Glomerular visceral epithelial cell (primary cell): ENCODE measurements around the gene PLEKHG3.
"Not testable (repeated sequence)": the region's sequence is repeated elsewhere in the genome, so short reads cannot be mapped to it uniquely, and the experiment has no call there.

Experiments
- DNase-seq: peaks from one replicate; pipeline ENCODE4 v3.0.0-alpha.2; 2016; ENCODE audit errors: extremely low spot score

The PLEKHG3 gene

DNA sequence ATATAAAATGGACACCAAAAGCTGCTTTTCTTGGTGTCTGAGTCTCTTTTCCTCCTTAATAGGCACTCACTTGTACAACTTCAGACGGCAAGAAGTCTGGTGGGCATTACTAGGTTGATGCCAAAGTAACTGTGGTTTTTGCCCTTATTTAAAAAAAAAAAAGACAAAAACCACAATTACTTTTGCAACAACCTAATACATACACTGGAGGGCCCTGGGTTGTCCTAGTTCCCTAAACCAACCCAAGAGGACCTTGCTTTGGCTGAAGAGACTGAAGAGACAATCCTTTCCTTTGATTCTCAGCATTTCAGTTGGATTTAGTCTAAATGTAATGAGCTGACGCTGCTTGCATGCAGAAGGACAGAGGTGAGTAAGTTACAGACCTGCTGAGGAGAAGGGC is 16.2 kb upstream of the PLEKHG3 start:
- DNase-seq: no peak

DNA sequence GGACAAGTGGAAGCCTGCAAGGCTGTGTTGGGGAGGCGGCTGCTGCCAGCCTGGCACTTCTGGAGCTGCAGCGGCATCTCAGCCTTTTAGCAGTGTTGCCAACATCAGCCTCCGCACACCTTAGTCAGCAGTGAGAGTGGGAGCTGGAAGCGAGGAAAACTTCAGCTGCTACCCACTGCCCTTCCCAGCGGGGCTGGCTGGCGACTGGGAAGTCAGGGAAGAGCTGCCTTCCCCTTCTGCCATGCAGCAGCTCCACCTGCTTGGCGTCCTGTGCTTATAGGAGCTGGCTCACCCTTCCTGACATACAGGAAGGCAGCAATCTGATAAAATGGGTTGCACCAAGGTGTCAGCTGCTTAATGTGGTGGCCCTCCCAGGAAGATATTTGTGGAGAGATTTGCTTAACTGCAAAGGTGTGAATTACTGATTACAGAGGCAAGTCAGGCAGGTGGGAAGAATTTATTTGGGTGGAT is 15.4 kb upstream of the PLEKHG3 start:
- DNase-seq: no peak

- DNase-seq: no peak
Observed at GRCh38 chr14:64689289-64689688, 14.9 kb upstream of the PLEKHG3 start.

DNA sequence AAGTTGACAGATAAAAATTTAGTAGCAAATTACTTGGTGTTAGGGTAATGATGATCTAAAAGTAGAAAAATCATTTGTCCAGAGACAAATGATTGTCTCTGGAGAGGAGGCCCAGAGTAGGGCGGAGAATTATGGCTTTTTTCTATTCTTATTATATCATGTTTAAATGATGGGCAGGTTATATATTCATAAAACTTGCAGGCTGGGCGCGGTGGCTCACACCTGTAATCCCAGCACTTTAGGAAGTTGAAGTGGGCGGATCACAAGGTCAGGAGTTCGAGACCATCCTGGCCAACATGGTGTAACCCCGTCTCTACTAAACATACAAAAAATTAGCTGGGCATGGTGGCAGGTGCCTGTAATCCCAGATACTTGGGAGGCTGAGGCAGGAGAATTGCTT is 13.6 kb upstream of the PLEKHG3 start:
- DNase-seq: not testable (repeated sequence)

- DNase-seq: no peak
Observed at GRCh38 chr14:64691376-64691775, 12.8 kb upstream of the PLEKHG3 start.

DNA sequence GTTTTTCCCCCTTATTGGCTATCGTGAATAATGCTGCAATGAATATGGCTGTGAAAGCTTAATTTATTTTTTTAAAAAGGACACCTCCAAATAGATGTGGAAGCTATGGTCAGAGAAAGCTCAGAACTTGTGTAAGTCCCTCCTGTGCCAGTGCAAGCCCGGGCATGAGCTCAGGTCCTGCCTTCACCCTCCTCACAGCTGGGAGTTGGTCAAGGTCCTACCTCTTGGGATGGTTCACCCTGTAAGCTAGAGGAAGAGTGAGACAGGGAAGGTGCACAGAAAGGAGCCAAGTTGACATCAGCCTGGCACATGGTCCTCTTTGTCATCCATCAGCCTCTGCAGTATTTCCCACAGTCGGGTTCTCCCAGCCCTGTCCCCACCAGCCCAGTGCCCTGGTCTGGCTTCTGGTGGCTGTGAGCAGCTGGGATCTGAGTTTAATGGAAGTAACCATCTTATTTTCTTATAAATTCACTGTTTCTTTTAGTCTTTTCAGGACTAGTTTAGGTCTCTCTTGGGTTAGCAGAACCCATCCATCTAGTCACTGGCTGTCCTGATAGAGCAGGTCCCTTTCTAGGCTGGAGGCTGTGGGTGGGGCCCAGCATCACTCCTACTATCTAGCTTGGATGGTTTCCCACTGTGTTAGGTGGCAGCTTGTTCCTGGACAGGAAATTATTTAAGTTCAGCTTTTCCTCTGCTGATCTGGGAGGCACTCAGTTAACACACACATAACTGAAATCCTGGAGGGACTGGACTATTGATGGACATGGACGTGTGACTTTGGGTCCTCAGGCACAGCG is 11.8 kb upstream of the PLEKHG3 start:
- no peak for DNase-seq

GRCh38 chr14:64692986-64693809 is 11.0 kb upstream of the PLEKHG3 start:
- no peak for DNase-seq

DNA sequence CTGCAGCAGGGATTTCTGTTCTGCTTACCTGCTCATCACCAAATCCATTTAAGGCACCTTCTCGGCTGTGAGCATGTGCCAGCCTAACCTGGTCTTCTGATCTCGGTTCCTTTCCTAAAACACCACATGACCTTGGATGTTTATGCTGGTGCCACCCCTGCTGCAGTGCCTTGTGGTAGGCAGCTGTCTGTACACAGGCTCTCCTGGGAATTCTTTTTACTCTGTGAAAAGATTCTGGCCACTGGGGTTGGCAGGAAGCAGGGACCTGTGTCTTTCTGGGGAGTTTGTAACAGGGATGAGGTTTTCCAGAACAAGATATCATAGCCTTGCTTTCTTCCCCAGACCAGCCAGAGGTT is 10.4 kb upstream of the PLEKHG3 start:
- DNase-seq: no peak

GRCh38 chr14:64695071-64695470 is 9.2 kb upstream of the PLEKHG3 start:
- no peak for DNase-seq

DNA sequence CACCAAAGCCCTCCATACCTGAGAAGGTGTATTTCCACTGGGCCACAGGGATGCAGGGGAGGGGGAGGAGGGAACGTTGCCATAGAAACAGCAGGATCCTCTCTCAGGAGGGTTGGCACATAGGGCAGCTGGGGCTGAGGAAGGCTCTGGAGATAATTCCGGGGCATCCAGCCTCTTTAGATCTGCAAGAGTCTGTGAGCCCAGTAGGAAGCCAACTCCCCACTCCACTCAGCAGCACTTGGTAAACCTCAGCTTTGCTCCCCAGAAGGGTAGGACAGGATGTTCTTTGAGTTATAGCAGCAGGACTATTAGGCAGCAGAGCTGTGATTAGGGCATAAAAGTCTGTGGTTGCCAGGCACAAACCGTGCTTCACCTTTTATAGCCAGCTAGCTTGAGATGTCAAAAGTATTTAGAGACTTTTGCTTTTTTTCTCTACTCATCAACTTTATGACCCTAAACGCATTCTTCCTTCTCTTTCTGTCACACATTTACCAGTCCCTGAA is 7.8 kb upstream of the PLEKHG3 start:
- DNase-seq: no peak

- no peak for DNase-seq
Observed at GRCh38 chr14:64698903-64699302, 5.3 kb upstream of the PLEKHG3 start.

DNA sequence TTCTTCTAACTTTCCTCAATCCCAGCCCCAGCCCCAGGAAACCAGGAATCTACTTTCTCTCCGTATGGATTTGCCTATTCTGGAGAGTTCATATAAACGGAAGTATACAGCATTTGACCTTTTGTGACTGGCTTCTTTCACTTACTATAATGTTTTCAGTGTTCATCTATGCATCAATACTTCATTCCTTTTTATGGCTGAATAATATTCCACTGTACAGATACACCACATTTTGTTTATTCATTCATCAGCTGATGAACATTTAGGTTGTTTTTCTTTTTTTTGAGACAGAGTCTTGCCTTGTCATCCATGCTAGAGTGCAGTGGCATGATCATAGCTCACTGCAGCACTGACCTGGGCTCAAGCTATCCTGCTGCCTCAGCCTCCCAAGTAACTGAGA is 3.9 kb upstream of the PLEKHG3 start:
- no peak for DNase-seq

DNA sequence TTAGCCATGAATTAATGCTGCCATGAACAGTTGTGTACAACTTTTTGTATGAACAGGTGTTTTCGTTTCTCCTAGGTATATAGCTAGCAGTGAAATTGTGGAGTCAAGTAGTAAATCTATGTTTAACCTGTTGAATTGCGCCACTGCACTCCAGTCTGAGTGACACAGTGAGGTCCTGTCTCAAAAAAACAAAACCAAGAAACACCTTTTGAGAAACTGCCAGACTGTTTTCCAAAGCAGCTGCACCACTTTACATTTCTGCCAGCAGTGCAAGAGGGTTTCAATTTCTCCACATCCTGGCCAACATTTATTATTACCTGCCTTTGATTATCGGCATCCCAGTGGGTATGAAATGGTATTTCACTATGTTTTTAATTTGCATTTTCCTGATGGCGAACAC is 3.3 kb upstream of the PLEKHG3 start:
- no peak for DNase-seq

DNA sequence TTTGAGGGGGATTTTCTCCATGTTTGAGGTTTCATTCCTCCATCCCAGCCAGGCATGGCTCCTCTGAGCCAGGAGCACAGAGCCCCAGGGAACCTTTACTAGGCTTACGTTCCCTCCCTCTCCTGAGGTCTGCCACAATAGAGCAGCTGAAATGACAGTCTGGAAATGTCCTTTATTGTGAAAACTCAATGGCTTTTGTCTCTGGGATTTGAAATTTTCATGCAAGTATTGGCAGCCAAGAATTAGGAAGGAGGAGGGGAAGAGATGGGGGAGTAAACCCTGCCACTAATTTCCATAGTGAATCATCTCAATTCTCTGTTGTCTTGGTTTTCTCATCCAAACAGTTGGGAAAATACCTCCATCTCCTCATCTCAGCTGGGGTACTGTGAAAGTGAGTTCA is 2.6 kb upstream of the PLEKHG3 start:
- DNase-seq: no peak

DNA sequence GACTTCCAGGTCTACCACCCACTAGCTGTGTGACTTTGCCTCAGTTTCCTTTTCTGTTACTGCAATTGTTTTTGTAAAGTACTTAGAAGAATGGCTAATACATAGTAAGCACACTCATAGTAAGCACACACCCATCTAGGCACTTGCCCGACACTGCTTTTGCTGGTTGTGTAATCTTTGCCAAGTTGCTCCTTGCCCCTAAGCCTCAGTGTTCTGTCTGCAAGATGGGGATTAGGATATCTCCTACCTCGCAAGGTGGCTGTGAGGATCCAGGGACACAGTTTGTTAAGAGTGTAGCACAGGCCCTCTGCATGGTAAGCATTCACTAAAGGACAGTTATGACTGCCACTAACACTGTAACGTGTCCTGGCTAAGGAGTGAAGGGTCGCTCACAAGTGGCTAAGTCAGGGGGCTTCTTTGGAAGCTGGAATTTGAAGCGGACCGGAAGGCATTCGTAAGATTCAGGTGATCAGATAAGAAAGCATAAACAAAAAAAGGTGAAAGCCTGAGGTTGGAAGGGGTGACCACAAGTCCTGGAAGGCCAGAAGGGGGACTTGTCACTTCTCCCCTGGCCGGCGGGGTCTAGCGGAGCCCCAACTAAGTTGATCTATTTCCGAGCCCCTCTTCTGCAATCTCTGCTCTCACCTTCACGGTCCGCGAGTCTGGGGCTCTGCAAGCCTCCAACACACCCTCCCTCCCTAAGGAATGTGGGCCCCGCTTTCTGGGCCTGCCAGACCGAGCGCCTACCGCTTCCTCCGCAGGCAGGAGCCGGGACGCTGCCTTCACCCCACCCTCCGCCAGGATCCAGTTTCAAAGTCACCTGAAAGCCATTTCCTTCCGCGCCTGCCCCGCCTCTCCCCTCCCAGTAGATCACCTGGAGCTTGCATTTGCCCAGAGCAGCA is 1.5 kb upstream of the PLEKHG3 start:
- DNase-seq: no peak

GRCh38 chr14:64703395-64704142 is 655 bp upstream of the PLEKHG3 start:
- no peak for DNase-seq

GRCh38 chr14:64704743-64705380 is 638 bp downstream of the PLEKHG3 start:
- no peak for DNase-seq

GRCh38 chr14:64705381-64706118 is 1.3 kb downstream of the PLEKHG3 start:
- DNase-seq: peak; percentile 42

DNA sequence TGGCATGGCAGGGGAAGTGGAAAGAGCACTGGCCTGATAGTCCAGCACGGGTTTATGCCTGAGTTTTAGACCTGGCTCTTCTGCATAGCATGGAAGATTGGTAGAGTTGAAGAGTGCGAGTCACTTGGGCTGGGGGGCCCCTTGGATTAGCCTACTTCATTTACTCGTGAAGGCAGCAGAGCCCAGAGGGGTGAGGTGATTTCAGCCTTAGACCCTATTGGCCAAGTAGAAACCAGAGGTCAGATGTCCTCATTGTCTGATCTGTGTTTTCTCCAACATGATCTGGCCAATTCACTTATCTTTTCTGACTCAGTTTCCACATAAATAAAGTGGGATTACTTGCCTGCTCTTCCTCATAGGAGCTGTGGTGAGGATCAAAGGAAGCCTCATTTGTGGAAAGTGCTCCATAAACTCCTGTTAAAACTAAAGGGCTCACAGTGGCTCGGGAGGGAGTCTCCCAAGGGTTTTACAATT is 1.9 kb downstream of the PLEKHG3 start:
- no peak for DNase-seq
